GM12875 (cell line): ENCODE measurements around the gene MRAP2.

Source experiments
- H3K4me3 ChIP-seq: one replicate; pipeline ENCODE4 v1.5.1; 2011; ENCODE audit warnings: low read depth, low read length, control low read depth
- CTCF ChIP-seq: IDR thresholded peaks from 2 replicates; pipeline ENCODE4 v1.5.1; 2011; ENCODE audit warnings: low read depth, mild to moderate bottlenecking, control low read depth, inconsistent platforms, low read length, moderate library complexity, borderline replicate concordance; ENCODE audit not compliant: insufficient read depth

Gene MRAP2

GRCh38 chr6:84136364-84137050 lies 102.9 kb downstream of the MRAP2 start:
- no peak overlapping the region for H3K4me3 ChIP-seq
- TF ChIP-seq CTCF, result no peak

- TF ChIP-seq CTCF, result no peak
- no peak overlapping the region for H3K4me3 ChIP-seq
Measured at GRCh38 chr6:84137051-84137375, 103.4 kb downstream of the MRAP2 start.

- H3K4me3 ChIP-seq, result no peak overlapping the region
- TF ChIP-seq CTCF, result no peak
Measured at GRCh38 chr6:84137989-84138575, 104.5 kb downstream of the MRAP2 start.

- no peak for TF ChIP-seq CTCF
- H3K4me3 ChIP-seq, result no peak overlapping the region
Measured at GRCh38 chr6:84139311-84139710, 105.7 kb downstream of the MRAP2 start.
